CD4-positive, alpha-beta T cell treated with Interleukin-15 for 4 hours (primary cell): ENCODE results near the gene FAM131C.
"Not testable (repeated sequence)": the region's sequence is repeated elsewhere in the genome, so short reads cannot be mapped to it uniquely, and the experiment has no call there.

ENCODE experiments used
- DNase-seq: peaks from one replicate; pipeline ENCODE4 v3.0.0-alpha.2; 2020; ENCODE audit warnings: low spot score

FAM131C gene

GRCh38 chr1:16058394-16059120 lies 14.9 kb downstream of the FAM131C start:
- not testable (repeated sequence) for DNase-seq

GRCh38 chr1:16057314-16057915 lies 16.0 kb downstream of the FAM131C start:
- not testable (repeated sequence) for DNase-seq

GRCh38 chr1:16056521-16056912 lies 16.9 kb downstream of the FAM131C start:
- not testable (repeated sequence) for DNase-seq

- DNase-seq = peak; percentile 82
Measured at GRCh38 chr1:16055613-16056520, 17.6 kb downstream of the FAM131C start.

GRCh38 chr1:16054598-16055540 lies 18.6 kb downstream of the FAM131C start:
- DNase-seq = no peak

- DNase-seq = no peak
Measured at GRCh38 chr1:16053781-16054502, 19.5 kb downstream of the FAM131C start.

GRCh38 chr1:16051949-16052348 lies 21.5 kb downstream of the FAM131C start:
- not testable (repeated sequence) for DNase-seq

- DNase-seq = no peak
Measured at GRCh38 chr1:16051039-16051438, 22.4 kb downstream of the FAM131C start.

GRCh38 chr1:16050328-16050727 lies 23.1 kb downstream of the FAM131C start:
- no peak for DNase-seq

GRCh38 chr1:16048573-16049189 lies 24.8 kb downstream of the FAM131C start:
- peak; percentile 22 for DNase-seq

- no peak for DNase-seq
Measured at GRCh38 chr1:16047791-16048475, 25.5 kb downstream of the FAM131C start.

GRCh38 chr1:16046842-16047241 lies 26.6 kb downstream of the FAM131C start:
- DNase-seq = no peak

GRCh38 chr1:16043950-16044349 lies 29.5 kb downstream of the FAM131C start:
- no peak for DNase-seq

- no peak for DNase-seq
Measured at GRCh38 chr1:16043521-16043920, 29.9 kb downstream of the FAM131C start, which contains the start of gene CLCNKB. CLCNKB (plus strand) TSS chr1:16043782; CDS start chr1:16044493, 711 bp downstream.

- DNase-seq = not testable (repeated sequence)
Measured at GRCh38 chr1:16042654-16043053, 30.8 kb downstream of the FAM131C start.

GRCh38 chr1:16042096-16042495 lies 31.4 kb downstream of the FAM131C start:
- DNase-seq = no peak

- DNase-seq = no peak
Measured at GRCh38 chr1:16041200-16041599, 32.3 kb downstream of the FAM131C start.

- DNase-seq = not testable (repeated sequence)
Measured at GRCh38 chr1:16039871-16040270, 33.6 kb downstream of the FAM131C start.

GRCh38 chr1:16038620-16038912 lies 34.9 kb downstream of the FAM131C start:
- no peak for DNase-seq

- DNase-seq = not testable (repeated sequence)
Measured at GRCh38 chr1:16036461-16036860, 37.0 kb downstream of the FAM131C start.
